CD14-positive monocyte (primary cell): ENCODE results near the gene NRF1. TPM values are rescaled to one million over a fixed set of nuclear protein-coding genes. Genes with fewer than 3 reads are reported as not detected.

Experiments
- DNase-seq, 3 donors: peaks; one replicate each; pipeline ENCODE4 v3.0.0-alpha.2; 2011 to 2022
- H2AFZ ChIP-seq: 2 replicates; pipeline ENCODE4 v1.6.0; 2012; ENCODE audit warnings: mild to moderate bottlenecking, low read depth, low read length, inconsistent platforms; ENCODE audit not compliant: insufficient read depth, poor library complexity, severe bottlenecking
- H3K27ac ChIP-seq, 2 donors: 1 replicate in 1 of 2; 2 replicates in 1 of 2; pipeline ENCODE4 v1.5.1; 2012 to 2013; ENCODE audit warnings: low read length in 2 of 2, control low read depth in 1 of 2, inconsistent platforms in 1 of 2, low read depth in 1 of 2, mild to moderate bottlenecking in 1 of 2
- H3K27me3 ChIP-seq, 2 donors: one replicate each; pipeline versions ENCODE4 v1.6.0 to v1.6.1; 2011 to 2013; ENCODE audit warnings: low read length in 2 of 2; ENCODE audit not compliant: control insufficient read depth in 2 of 2, insufficient read depth in 2 of 2
- H3K36me3 ChIP-seq, 2 donors: replicated peaks in 1 of 2; 1 replicate in 1 of 2; 2 replicates in 1 of 2; pipeline versions ENCODE4 v1.5.1 to v1.6.1; 2012 to 2013; ENCODE audit warnings: low read length in 2 of 2, control low read depth in 1 of 2, inconsistent platforms in 1 of 2, mild to moderate bottlenecking in 1 of 2; ENCODE audit not compliant: insufficient read depth in 2 of 2, control insufficient read depth in 1 of 2
- H3K4me1 ChIP-seq, 2 donors: 1 replicate in 1 of 2; 2 replicates in 1 of 2; pipeline versions ENCODE4 v1.5.1 to v1.6.1; 2012 to 2013; ENCODE audit warnings: low read length in 2 of 2, control low read depth in 1 of 2, inconsistent platforms in 1 of 2, mild to moderate bottlenecking in 1 of 2, moderate library complexity in 1 of 2; ENCODE audit not compliant: insufficient read depth in 2 of 2, control insufficient read depth in 1 of 2
- H3K4me2 ChIP-seq: replicated peaks from 2 replicates; pipeline ENCODE3; 2012; ENCODE audit warnings: low read length, moderate library complexity, mild to moderate bottlenecking; ENCODE audit not compliant: poor library complexity, severe bottlenecking; ENCODE audit errors: extremely low read depth
- H3K4me3 ChIP-seq, 3 experiments: fragments of 200-600 bp in 1 of 3; sonication (generic) in 1 of 3; replicated peaks in 1 of 3; 1 replicate in 2 of 3; 2 replicates in 1 of 3; pipeline ENCODE4 v1.5.1; 2011 to 2013; ENCODE audit warnings: low read length in 3 of 3, mild to moderate bottlenecking in 3 of 3, control low read depth in 2 of 3, low read depth in 2 of 3, inconsistent platforms in 1 of 3, moderate library complexity in 1 of 3
- H3K79me2 ChIP-seq: 2 replicates; pipeline ENCODE4 v1.6.0; 2012; ENCODE audit warnings: mild to moderate bottlenecking, control low read depth, inconsistent platforms, low read length, moderate library complexity; ENCODE audit not compliant: insufficient read depth
- H3K9ac ChIP-seq: 2 replicates; pipeline ENCODE4 v1.6.0; 2017; ENCODE audit warnings: low read length, mild to moderate bottlenecking; ENCODE audit not compliant: insufficient read depth, poor library complexity, severe bottlenecking
- H3K9me3 ChIP-seq, 2 donors: replicated peaks in 1 of 2; 1 replicate in 1 of 2; 2 replicates in 1 of 2; pipeline versions ENCODE4 v1.5.1 to v1.6.1; 2012 to 2013; ENCODE audit warnings: low read length in 2 of 2, control low read depth in 1 of 2; ENCODE audit not compliant: control insufficient read depth in 1 of 2, insufficient read depth in 1 of 2
- H4K20me1 ChIP-seq: 2 replicates; pipeline ENCODE4 v1.6.0; 2012; ENCODE audit warnings: mild to moderate bottlenecking, low read length, control low read depth, moderate library complexity; ENCODE audit not compliant: insufficient read depth
- H3K27ac Mint-ChIP-seq, 7 donors: one replicate each; pipeline ENCODE4 v1.8.0; 2020; ENCODE audit warnings: mild to moderate bottlenecking in 7 of 7, mixed read lengths in 7 of 7, moderate library complexity in 6 of 7, inconsistent platforms in 2 of 7
- H3K27me3 Mint-ChIP-seq, 3 donors: one replicate each; pipeline ENCODE4 v1.8.0; 2021 to 2022; ENCODE audit warnings: low read depth in 3 of 3, mild to moderate bottlenecking in 3 of 3, mixed read lengths in 3 of 3, moderate library complexity in 3 of 3, inconsistent platforms in 1 of 3
- H3K36me3 Mint-ChIP-seq, 2 donors: one replicate each; pipeline ENCODE4 v1.8.0; 2020; ENCODE audit warnings: mixed read lengths in 2 of 2, inconsistent platforms in 1 of 2, mild to moderate bottlenecking in 1 of 2
- H3K4me1 Mint-ChIP-seq: one replicate; pipeline ENCODE4 v1.8.0; 2020; ENCODE audit warnings: mild to moderate bottlenecking, mixed read lengths
- H3K4me3 Mint-ChIP-seq, 2 donors: one replicate each; pipeline ENCODE4 v1.8.0; 2020; ENCODE audit warnings: mild to moderate bottlenecking in 2 of 2, mixed read lengths in 2 of 2, moderate library complexity in 1 of 2
- H3K9me3 Mint-ChIP-seq, 7 donors: one replicate each; pipeline ENCODE4 v1.8.0; 2020 to 2022; ENCODE audit warnings: mixed read lengths in 7 of 7, mild to moderate bottlenecking in 6 of 7, moderate library complexity in 6 of 7, inconsistent platforms in 2 of 7
- CTCF ChIP-seq: fragments of 200-600 bp; IDR thresholded peaks from one replicate; pipeline ENCODE4 v1.8.0; 2022; ENCODE audit warnings: antibody characterized with exemption, mild to moderate bottlenecking
- WGBS: methylation state at CpG from one replicate; pipeline ENCODE4 v1.1.5; 2013; ENCODE audit warnings: missing lambda C conversion rate; ENCODE audit not compliant: insufficient coverage; 5-methylcytosine and 5-hydroxymethylcytosine counted together
- intact Hi-C, 2 donors: fragments of 100-400 bp; cut with micrococcal nuclease; formaldehyde crosslinking; loops; one replicate each; pipeline versions ENCODE4 v1.15.0 to v1.15.1; 2023
- polyA plus RNA-seq, 3 donors: library from polyadenylated mRNA; depleted of rRNA in 1 of 3; unstranded in 2 of 3; stranded (reverse) in 1 of 3; fragments of 300-500 nt in 2 of 3; fragments of >200 nt in 1 of 3; fragmentation: Illumina TruSeq in 2 of 3; gene quantifications; 1 replicate in 2 of 3; 2 replicates in 1 of 3; pipeline ENCODE4 v1.2.3, GENCODE V29; 2012 to 2021

NRF1 gene
- polyA plus RNA-seq, 3 donors = 5.1 to 14.0 (median 7.7) TPM

GRCh38 chr7:129677796-129678195 lies 66.3 kb downstream of the NRF1 start:
- Histone ChIP-seq H2AFZ (no peak overlapping the region), H3K4me3 (no peak overlapping the region), H3K36me3 (peaks cover 34 to 76% of the 10 kb centered on the region in 2 donors), H3K79me2 (no peaks in the 10 kb centered on the region), H4K20me1 (no peaks in the 10 kb centered on the region), H3K27me3 (no peaks in the 10 kb centered on the region), H3K9ac (no peak overlapping the region), H3K9me3 (peaks cover 8 to 10% of the 10 kb centered on the region in 2 donors), H3K4me1 (no peaks in the 10 kb centered on the region), H3K27ac (no peak overlapping the region), H3K4me2 (no peak overlapping the region)
- WGBS = no CpG with 5 or more reads among the region's 4 CpGs
- DNase-seq = no peak
- Mint-ChIP-seq H3K4me1 (no peaks in the 10 kb centered on the region), H3K36me3 (peaks cover 55 to 72% of the 10 kb centered on the region in 2 donors), H3K4me3 (no peak overlapping the region), H3K9me3 (peaks cover 0 to 9% (median 4%) of the 10 kb centered on the region in 7 donors), H3K27ac (peak overlapping the region in 2 of 7 donors; percentile 25 to 43), H3K27me3 (no peaks in the 10 kb centered on the region)
- no peak for TF ChIP-seq CTCF
- intact Hi-C loops = no loop called here

- TF ChIP-seq CTCF = no peak
- H3K4me1 ChIP-seq = no peaks in the 10 kb centered on the region
- H3K36me3 ChIP-seq = peaks cover 30 to 75% of the 10 kb centered on the region in 2 donors
- H3K79me2 ChIP-seq = no peaks in the 10 kb centered on the region
- H3K4me3 Mint-ChIP-seq = no peak overlapping the region
- no peak overlapping the region for H3K4me3 ChIP-seq
- peaks cover 55 to 79% of the 10 kb centered on the region in 2 donors for H3K36me3 Mint-ChIP-seq
- intact Hi-C loops = no loop called here
- DNase-seq = no peak
- H3K27me3 ChIP-seq = no peaks in the 10 kb centered on the region
- H2AFZ ChIP-seq = no peak overlapping the region
- no peaks in the 10 kb centered on the region for H3K4me1 Mint-ChIP-seq
- H3K9me3 ChIP-seq = peaks cover 6 to 8% of the 10 kb centered on the region in 2 donors
- H4K20me1 ChIP-seq = no peaks in the 10 kb centered on the region
- H3K4me2 ChIP-seq = no peak overlapping the region
- no peak overlapping the region for H3K9ac ChIP-seq
- H3K27me3 Mint-ChIP-seq = no peaks in the 10 kb centered on the region
- H3K27ac Mint-ChIP-seq = no peak overlapping the region
- H3K27ac ChIP-seq = no peak overlapping the region
- peaks cover 0 to 7% (median 4%) of the 10 kb centered on the region in 7 donors for H3K9me3 Mint-ChIP-seq
These were observed 67.1 kb downstream of the NRF1 start for GRCh38 chr7:129678606-129679005.
